K562 (cell line): ENCODE measurements around the gene P2RX3. TPM values are rescaled to one million over a fixed set of nuclear protein-coding genes. Genes with fewer than 3 reads are reported as not detected.

ENCODE experiments used
- GATAD2B ChIP-seq: fragments of 450-650 bp; IDR thresholded peaks from 2 replicates; pipeline ENCODE4 v1.6.1; 2017; ENCODE audit warnings: mild to moderate bottlenecking, borderline replicate concordance
- HDAC3 ChIP-seq: fragments of 450-650 bp; IDR thresholded peaks from 2 replicates; pipeline ENCODE4 v1.6.1; 2018; ENCODE audit warnings: borderline replicate concordance, mild to moderate bottlenecking, moderate library complexity; ENCODE audit not compliant: partially characterized antibody
- JUND ChIP-seq, 2 experiments: IDR thresholded peaks; 2 replicates in 1 of 2; 3 replicates in 1 of 2; pipeline ENCODE4 v1.6.1; 2011; ENCODE audit warnings: borderline replicate concordance in 2 of 2, low read depth in 2 of 2, low read length in 2 of 2, improper control_type of control experiment in 1 of 2, missing biosample characterization in 1 of 2, missing genetic modification characterization in 1 of 2, missing genetic modification reagents in 1 of 2
- KLF16 ChIP-seq: IDR thresholded peaks from 2 replicates; pipeline ENCODE4 v1.6.1; 2016; ENCODE audit warnings: antibody characterized with exemption
- MED1 ChIP-seq: sonication (generic); formaldehyde crosslinking; IDR thresholded peaks from 2 replicates; pipeline ENCODE4 v1.8.1; 2023; ENCODE audit warnings: missing genetic modification reagents, borderline replicate concordance
- PRPF4 ChIP-seq: fragments of 200-400 bp; formaldehyde crosslinking; IDR thresholded peaks from one replicate; pipeline ENCODE4 v1.6.1; 2017; ENCODE audit warnings: low read length, low read depth, mild to moderate bottlenecking; ENCODE audit not compliant: insufficient read depth, poor library complexity, severe bottlenecking
- RREB1 ChIP-seq: fragments of 250-450 bp; sonication (Bioruptor Pico); IDR thresholded peaks from 2 replicates; pipeline ENCODE4 v1.4.0; 2020
- SPI1 ChIP-seq: IDR thresholded peaks from 2 replicates; pipeline ENCODE4 v1.6.1; 2011; ENCODE audit warnings: low read depth, low read length, control low read depth, borderline replicate concordance
- XRCC3 ChIP-seq: fragments of 450-650 bp; IDR thresholded peaks from 2 replicates; pipeline ENCODE4 v1.6.1; 2017; ENCODE audit warnings: mild to moderate bottlenecking, moderate library complexity
- ZNF398 ChIP-seq: fragments of 250-450 bp; sonication (Bioruptor Pico); IDR thresholded peaks from 2 replicates; pipeline ENCODE4 v1.8.0; 2021; ENCODE audit warnings: moderate library complexity, mild to moderate bottlenecking, inconsistent platforms
- ZNF707 ChIP-seq: fragments of 250-450 bp; sonication (Bioruptor Pico); conservative IDR thresholded peaks from 2 replicates; pipeline ENCODE4 v1.8.0; 2022; ENCODE audit warnings: inconsistent platforms, mild to moderate bottlenecking, moderate library complexity
- polyA plus RNA-seq, 8 experiments: library from polyadenylated mRNA; depleted of rRNA in 4 of 8; stranded (reverse) in 5 of 8; unstranded in 3 of 8; fragments of >200 nt; fragmentation: Nextera tagmentation in 2 of 8; fragmentation: Illumina TruSeq in 1 of 8; extraction: Ambion mirVana in 2 of 8; extraction: Trizol in 1 of 8; gene quantifications; 2 replicates each; pipeline versions ENCODE4 v1.2.1 to v1.2.3, GENCODE V29; 2011 to 2014; ENCODE audit warnings: inconsistent platforms in 1 of 8, missing spikeins in 1 of 8
- total RNA-seq, 7 experiments: library from RNA; depleted of rRNA in 6 of 7; stranded (reverse); fragments of >200 nt in 6 of 7; fragmentation: Illumina TruSeq in 2 of 7; extraction: Trizol in 2 of 7; gene quantifications; 2 replicates each; pipeline versions ENCODE4 v1.2.1 to v1.2.3, GENCODE V29; 2011 to 2021; ENCODE audit warnings: low replicate concordance in 1 of 7
- TF ChIP-seq, protein P1 (sequence below), 3 experiments: fragments of 200-800 bp in 1 of 3; fragments of 250-450 bp in 1 of 3; fragments of 450-650 bp in 1 of 3; sonication (Bioruptor Pico) in 1 of 3; sonication (Bioruptor generic) in 1 of 3; formaldehyde crosslinking in 1 of 3; IDR thresholded peaks; 2 replicates each; pipeline versions ENCODE4 v1.6.1 to v1.8.0; 2016 to 2022; ENCODE audit warnings: mild to moderate bottlenecking in 2 of 3, missing genetic modification characterization in 2 of 3, missing compliant biosample characterization in 1 of 3, moderate library complexity in 1 of 3

Gene P2RX3
- total and polyA plus RNA-seq, 9 of the 15 experiments (the other 6 are each of a cell fraction or from before 2014, with no cell fraction given), result not detected

- TF ChIP-seq RREB1 (CRISPR knock-in tag) (no peak), ZNF707 (CRISPR knock-in tag) (no peak), ZNF398 (CRISPR knock-in tag) (no peak), SPI1 (peak; percentile 71; the same call in 1 of the 2 replicates), GATAD2B (no peak), JUND (IDR thresholded peaks at IDR 0.05; ENCODE audit: borderline replicate concordance, low read depth, low read length) (no peak), JUND (tag; IDR thresholded peaks at IDR 0.05; ENCODE audit: borderline replicate concordance, low read depth, low read length) (no peak), MED1 (CRISPR knock-in tag) (no peak), HDAC3 (no peak), PRPF4 (no peak), KLF16 (no peak), XRCC3 (no peak)
- TF ChIP-seq, protein P1, sequence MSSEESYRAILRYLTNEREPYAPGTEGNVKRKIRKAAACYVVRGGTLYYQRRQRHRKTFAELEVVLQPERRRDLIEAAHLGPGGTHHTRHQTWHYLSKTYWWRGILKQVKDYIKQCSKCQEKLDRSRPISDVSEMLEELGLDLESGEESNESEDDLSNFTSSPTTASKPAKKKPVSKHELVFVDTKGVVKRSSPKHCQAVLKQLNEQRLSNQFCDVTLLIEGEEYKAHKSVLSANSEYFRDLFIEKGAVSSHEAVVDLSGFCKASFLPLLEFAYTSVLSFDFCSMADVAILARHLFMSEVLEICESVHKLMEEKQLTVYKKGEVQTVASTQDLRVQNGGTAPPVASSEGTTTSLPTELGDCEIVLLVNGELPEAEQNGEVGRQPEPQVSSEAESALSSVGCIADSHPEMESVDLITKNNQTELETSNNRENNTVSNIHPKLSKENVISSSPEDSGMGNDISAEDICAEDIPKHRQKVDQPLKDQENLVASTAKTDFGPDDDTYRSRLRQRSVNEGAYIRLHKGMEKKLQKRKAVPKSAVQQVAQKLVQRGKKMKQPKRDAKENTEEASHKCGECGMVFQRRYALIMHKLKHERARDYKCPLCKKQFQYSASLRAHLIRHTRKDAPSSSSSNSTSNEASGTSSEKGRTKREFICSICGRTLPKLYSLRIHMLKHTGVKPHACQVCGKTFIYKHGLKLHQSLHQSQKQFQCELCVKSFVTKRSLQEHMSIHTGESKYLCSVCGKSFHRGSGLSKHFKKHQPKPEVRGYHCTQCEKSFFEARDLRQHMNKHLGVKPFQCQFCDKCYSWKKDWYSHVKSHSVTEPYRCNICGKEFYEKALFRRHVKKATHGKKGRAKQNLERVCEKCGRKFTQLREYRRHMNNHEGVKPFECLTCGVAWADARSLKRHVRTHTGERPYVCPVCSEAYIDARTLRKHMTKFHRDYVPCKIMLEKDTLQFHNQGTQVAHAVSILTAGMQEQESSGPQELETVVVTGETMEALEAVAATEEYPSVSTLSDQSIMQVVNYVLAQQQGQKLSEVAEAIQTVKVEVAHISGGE (CRISPR knock-in tag; IDR thresholded peaks at IDR 0.05), result no peak
Observed at GRCh38 chr11:57368106-57368844, 30.1 kb downstream of the P2RX3 start (continued).
